Measurements from ENCODE around the gene RNASE3.

GRCh38 chr14:20866194-20866593 is 25.0 kb upstream of the RNASE3 start:
- TF ChIP-seq CTCF (conservative IDR thresholded peaks at IDR 0.05; ENCODE audit: low read depth, low read length) (no peak), EZH2 (IDR thresholded peaks at IDR 0.05; ENCODE audit: low read length, unreplicated experiment) (no peak), EZH2phosphoT487 (IDR thresholded peaks at IDR 0.05; ENCODE audit: borderline replicate concordance, low read length) (no peak)

Data from PC-3 (cell line).